Stimulated activated CD8-positive, alpha-beta memory T cell treated with anti-CD3 and anti-CD28 coated beads, Interleukin-15, amount 100 ng/mL, for 48 hours (primary cell): ENCODE results near the gene LPAR1.

Experiments
- DNase-seq, 2 donors: peaks; one replicate each; pipeline ENCODE4 v3.0.0-alpha.2; 2020; ENCODE audit warnings: low read depth in 2 of 2

The LPAR1 gene

DNA sequence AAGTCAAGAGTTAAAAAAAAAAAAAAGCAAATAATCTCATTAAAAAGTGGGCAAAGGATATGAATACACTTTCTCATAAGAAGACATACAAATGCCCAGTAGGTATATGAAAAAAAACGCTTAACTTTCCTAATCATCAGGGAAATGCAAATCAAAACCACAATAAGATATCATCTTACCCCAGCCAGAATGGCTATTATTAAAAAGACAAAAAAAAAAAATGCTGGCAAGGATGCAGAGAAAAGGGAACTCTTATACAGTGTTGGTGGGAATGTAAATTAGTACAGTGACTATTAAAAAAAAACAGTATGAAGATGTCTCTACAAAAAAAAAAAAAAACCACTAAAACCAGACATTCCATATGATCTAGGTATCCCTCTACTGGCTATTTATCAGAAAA is 79.4 kb downstream of the LPAR1 start:
- no peak for DNase-seq

DNA sequence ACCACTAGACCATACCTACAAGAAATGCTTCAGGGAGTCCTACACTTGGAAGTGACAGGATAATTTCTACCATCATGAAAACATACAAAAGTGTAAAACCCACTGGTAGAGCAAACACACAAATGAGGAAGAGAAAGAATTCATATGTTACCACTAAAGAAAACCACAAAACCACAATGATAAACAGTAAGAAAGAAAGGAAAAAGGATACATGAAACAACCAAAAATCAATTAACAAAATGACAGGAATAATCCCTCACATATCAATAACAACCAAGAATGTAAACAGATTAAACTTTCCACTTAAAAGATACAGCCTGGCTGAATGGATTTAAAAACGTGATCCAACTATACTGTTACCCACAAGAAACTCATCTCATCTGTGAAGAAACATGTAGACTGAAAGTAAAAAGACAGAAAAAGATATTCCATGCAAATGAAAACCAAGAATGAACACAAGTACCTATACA is 83.4 kb downstream of the LPAR1 start:
- no peak for DNase-seq

DNA sequence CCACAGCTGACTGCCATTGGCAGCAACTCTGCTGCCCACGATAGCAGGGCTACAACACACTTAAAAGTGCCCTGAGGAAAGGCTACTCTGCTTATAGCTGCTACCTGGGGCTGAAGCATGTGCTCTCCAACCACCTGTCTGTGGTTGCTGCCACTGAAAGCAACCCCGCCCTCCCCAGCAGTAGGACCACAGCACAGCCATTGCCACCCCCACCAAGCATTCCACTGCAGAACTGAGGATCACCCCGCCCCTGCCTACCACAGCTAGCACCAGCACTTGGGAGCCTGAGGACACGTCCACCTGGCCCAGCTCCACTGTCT is 85.8 kb downstream of the LPAR1 start:
- no peak for DNase-seq

GRCh38 chr9:110951805-110952539 is 86.3 kb downstream of the LPAR1 start:
- no peak for DNase-seq

DNA sequence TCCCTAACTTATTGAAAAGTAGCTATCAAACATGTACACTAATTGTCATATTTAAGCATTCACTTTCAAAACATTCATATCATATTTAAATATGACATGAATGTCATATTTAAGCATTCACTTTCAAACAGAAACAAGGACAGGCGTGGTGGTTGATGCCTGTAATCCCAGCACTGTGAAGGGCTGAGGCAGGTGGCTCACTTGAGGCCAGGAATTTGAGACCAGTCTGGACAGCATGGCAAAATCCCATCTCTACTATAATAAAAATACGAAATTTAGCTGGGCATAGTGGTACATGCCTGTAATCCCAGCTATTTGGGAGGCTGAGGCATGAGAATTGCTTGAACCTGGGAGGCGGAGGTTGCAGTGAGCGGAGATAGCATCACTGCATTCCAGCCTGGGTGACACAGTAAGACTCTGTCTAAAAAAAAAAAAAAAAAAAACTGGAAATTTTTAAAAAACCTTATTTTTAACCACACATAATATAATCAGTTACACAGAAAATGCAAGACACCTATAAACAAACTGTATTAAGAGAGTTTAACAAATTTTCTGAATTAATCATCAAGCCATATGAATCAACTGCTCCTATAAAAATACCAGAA is 88.1 kb downstream of the LPAR1 start:
- DNase-seq = no peak

GRCh38 chr9:110949081-110949480 is 89.2 kb downstream of the LPAR1 start:
- no peak for DNase-seq

GRCh38 chr9:110947491-110948044 is 90.7 kb downstream of the LPAR1 start:
- DNase-seq = no peak

- DNase-seq = no peak
Observed at GRCh38 chr9:110942522-110942921, 95.7 kb downstream of the LPAR1 start.

- no peak for DNase-seq
Observed at GRCh38 chr9:110940951-110941557, 97.2 kb downstream of the LPAR1 start.

GRCh38 chr9:110939573-110939972 is 98.7 kb downstream of the LPAR1 start:
- DNase-seq = no peak

DNA sequence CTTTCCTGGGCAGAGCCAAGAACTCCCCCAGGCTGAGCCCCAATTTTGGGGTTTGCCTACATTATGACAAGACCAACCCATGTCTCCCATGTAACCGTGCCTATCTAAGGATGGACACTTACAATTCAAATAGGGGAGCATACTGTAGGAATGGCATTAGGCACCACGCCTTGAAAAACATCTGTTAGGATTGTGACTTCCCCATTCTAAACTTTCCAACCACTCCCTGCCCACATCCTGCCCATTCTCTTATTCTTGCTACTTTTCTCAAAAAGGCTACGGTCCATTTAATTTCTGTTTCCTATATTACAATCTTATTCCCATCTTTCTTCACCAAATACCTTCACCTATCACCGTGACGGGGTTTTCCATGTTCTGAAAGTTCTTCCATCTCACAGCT is 99.2 kb downstream of the LPAR1 start:
- no peak for DNase-seq

- no peak for DNase-seq
Observed at GRCh38 chr9:110938242-110938641, 100.0 kb downstream of the LPAR1 start.

GRCh38 chr9:110936719-110937452 is 101.4 kb downstream of the LPAR1 start:
- DNase-seq = no peak

- no peak for DNase-seq
Observed at GRCh38 chr9:110936237-110936636, 102.0 kb downstream of the LPAR1 start.

GRCh38 chr9:110935829-110936228 is 102.4 kb downstream of the LPAR1 start:
- DNase-seq = no peak

GRCh38 chr9:110933350-110934001 is 104.8 kb downstream of the LPAR1 start:
- no peak for DNase-seq

- no peak for DNase-seq
Observed at GRCh38 chr9:110932863-110933262, 105.4 kb downstream of the LPAR1 start.

GRCh38 chr9:110928599-110928998 is 109.7 kb downstream of the LPAR1 start:
- no peak for DNase-seq

DNA sequence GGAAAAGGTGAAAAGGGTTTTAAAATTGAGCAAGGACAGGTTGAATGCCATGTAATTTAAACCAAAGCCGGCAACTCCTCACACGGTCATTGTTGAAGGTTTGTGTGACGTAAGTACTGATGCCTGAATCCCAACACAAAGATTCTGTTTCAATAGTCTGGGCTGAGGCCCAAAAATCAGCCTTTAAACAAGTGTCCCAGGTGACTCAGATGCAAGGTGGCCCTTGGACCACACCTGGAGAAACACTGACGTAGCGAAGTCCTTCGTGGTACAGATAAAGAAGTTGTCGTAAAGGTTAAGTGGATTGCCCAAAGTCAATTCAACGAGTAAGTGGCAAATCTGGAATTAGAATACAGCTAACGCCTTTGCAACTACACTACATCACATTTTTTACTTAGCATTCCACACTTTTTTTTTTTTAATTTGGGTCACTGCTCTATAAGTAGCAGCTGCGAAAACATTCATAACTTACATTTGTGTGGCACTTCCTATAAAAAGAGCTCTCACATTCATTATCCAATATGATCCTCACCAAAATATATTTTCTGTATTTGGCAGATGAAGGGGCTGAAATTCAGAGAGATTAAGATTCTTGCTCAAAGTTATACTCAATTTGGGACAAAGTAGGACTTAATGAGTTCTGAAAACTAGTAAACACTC is 111.3 kb downstream of the LPAR1 start:
- DNase-seq = no peak

DNA sequence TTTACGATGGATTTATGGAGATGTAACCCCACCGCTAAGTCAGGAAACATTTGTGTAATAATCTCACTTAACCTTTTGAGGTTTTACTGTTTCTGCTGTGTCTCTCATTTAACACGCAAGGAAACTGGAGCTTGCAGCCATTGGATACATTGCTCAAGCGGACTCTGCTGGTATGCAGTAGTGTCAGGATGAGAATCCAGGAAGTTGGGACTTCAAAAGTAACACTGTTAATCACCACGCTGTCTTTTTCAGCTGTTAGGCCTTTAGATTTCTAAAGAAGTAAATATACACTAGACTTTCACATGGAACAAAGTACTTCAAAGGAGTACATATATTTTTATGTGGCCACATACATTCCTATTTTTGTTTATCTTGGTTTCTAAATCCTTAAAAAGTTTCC is 114.7 kb downstream of the LPAR1 start:
- no peak for DNase-seq

DNA sequence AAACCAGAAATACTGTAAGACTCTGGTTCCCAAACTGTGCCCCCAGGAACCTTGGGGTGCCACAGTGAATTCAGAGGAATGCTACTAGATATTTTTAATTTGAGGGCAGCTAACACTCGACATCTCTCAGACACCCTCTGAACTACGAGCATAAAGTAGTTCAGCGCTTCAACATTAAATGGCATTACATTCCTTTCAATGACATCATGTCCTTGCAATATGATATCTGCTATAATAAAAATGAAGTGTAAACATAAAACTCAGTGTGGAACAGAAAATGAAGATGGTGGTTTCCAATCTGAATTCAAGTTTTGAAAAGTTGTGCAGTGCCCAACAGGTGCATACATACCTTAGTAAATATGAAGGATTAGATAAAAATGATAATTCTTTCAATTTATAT is 116.1 kb downstream of the LPAR1 start:
- DNase-seq = no peak
